SKM-1 treated with dmso at 0.1 percent for 144 hours (cell line): ENCODE data around the gene MCIDAS.

ENCODE experiments used
- DNase-seq: peaks from one replicate; lab custom pipeline; 2025; ENCODE audit not compliant: unreplicated experiment; lab: John Stamatoyannopoulos, UW

Gene MCIDAS

DNA sequence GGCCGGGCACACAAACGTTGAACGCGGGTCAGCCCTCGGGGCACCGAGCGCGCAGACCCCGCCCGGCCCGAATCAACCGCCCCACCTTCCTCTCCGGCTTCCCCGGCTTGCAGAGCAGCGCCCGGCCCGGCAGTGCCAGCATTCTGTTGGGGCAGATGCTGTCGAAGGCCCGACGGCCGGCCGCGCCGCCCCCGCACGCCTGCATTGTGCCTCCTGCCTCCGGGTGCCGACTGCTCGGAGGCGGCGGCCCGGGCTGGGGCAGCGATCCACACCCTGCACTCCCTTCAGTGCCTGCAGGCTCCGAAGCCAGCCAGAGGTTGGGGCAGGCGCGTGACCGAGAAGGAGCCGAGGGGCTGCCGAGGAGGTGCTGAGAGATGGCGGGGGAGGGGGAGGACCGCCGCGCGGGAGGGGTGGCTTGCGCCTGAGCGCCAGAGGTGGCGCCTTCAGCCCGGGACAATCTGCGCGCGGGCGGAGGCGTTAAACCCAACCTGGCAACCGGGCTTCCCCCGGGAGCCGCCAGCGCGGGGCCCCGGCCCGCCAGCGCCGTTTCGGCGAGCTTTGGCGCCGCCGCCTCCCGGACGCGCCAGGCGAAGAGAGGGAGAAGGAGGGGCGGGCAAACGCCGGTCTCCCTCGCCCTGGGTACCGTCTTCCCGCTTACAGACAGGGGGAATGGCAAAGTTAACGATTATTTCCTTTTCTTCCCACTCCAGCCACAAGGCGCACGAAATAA lies at the start of gene MCIDAS:
Gene MCIDAS, minus strand, starts transcription at position 382 of the 730 bp plus-strand sequence. Its CDS starts 177 bp downstream, at position 205.
- DNase-seq = peak; percentile 16

DNA sequence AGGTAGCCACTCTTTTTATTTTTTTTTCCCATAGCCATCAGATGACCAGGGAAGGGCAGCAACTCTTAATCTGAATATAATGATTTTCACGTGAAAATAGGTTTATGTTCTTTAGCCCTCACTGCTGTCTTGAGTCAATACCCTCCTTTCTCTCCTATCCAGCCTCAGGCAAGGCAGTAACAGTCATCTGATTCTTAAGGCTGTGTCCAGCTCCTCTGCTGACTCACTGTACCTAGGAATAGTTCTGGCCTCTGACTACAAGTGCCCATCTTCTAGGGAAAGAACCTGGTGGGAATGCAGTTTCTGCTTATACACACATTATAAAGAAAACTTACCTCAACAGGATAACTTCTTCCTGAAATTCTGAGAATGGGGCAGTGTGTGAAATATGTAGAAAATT lies 49.7 kb upstream of the MCIDAS start:
- no peak for DNase-seq

DNA sequence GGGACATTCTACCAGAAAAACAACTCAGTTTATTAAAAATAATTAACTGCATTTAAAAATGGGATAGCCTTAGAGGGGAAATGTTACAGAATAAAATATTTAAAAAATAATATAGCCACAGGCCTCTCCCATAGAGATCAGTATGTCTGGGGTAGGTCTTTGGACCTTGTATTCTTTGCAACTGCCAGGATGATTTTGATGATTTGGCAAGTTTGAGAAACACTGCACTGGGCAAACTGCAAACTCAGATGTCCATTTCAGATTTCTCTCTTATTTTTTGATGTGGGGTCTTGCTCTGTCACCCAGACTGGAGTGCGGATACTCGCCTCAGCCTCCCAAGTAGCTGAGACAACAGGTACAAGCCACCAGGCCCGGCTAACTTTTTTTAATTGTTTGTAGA lies 31.2 kb upstream of the MCIDAS start:
- DNase-seq = no peak

DNA sequence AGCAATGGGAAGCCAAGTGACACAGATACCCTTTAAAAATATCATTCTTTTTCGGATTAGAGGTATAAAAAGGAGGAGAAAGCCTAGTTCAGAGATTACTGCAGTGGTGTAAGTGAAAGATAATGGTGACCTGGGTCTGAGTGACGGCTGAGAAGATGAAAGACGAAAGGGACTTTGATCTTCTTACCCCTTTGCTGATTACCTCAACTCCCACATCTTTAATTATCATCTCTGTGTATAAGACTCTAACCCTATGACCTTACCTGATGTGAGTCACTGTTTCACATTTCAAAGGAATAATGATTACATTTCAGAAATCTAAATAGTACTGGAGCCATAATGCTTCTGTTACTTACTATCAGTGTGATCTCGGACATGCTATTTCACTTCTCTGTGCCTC lies 27.7 kb upstream of the MCIDAS start:
- no peak for DNase-seq

DNA sequence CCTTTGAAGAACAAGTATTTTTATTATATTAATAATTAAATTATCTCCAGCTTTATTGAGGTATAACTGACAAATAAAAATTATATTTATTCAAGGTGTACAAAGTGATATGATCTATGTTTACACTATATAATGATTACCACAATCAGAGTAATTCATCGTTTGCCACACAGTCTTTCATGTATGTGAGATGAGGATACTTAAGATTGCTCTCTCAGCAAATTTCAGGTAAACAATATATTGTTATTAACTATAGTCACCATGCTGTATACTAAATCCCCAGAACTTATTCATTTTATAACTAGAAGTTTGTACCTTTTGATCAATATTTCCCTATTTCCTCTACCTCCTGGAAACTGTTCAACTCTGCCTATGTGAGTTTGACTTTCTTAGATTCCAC lies 22.9 kb upstream of the MCIDAS start:
- no peak for DNase-seq

DNA sequence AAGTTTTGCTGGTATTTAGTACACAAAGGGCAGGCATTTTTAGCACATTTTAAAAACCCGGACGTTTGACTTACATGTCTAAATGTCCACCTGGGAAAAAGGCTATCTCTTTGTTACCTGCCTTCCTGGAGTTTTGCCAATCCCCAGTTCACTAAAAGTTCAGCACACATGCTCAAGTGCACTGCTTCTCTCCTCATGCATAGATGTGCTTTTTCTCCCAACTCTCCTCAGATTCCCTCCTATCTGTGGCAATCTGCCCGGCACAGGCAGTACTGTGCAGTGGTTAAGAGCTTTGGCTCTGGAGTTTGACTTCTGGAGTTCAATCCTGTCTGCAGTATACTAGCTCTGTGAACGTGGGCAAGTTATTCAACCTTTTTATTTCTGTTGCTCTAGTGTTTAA lies 14.6 kb upstream of the MCIDAS start:
- no peak for DNase-seq

DNA sequence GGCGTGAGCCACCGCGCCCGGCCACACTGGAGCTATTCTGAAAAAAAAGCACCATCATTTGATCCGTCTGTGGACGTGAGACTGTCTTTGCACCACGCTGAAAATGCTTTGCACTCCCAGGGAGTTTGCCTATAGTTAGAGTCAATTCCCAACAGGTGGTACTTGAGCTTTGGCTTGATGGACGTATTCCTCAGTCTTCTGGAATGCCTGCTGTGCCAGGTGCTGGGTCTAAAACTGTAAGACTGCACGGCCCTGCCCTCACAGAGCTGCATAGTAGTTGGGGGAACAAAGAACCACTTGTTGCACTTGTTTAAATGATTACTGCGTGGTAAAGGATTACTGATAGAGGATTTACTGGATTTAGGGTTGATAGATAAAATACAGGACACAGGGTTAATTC lies 9.7 kb upstream of the MCIDAS start:
- DNase-seq = no peak

DNA sequence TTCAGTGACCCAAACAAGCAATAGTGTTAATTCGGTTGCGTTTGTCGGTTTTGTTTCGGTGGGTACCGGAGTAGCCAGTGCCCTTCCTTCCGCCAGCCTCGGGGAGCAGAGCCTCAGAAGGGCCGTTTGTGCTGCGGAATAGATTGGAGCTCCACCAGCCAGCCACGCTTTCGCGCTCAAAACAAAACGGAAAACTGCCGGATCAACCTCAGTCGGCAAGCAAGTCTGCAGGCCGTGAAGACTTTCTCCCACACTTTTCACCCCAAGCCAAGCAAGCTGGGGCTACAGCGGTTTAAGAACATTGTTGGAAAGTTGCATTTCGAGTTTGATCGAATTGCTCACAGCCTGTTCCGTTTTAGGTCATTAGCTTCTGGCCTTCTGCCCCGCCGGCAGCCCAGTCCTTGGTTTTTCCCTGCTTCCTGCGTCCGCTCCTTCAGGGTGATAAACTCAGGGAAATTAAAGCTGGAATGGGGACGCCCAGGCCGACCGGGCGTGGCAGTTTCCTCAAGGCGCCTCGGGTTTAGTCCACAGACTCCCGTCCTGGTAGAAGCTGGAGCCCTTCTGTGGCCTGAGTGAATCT lies 7.1 kb upstream of the MCIDAS start:
- DNase-seq = no peak

DNA sequence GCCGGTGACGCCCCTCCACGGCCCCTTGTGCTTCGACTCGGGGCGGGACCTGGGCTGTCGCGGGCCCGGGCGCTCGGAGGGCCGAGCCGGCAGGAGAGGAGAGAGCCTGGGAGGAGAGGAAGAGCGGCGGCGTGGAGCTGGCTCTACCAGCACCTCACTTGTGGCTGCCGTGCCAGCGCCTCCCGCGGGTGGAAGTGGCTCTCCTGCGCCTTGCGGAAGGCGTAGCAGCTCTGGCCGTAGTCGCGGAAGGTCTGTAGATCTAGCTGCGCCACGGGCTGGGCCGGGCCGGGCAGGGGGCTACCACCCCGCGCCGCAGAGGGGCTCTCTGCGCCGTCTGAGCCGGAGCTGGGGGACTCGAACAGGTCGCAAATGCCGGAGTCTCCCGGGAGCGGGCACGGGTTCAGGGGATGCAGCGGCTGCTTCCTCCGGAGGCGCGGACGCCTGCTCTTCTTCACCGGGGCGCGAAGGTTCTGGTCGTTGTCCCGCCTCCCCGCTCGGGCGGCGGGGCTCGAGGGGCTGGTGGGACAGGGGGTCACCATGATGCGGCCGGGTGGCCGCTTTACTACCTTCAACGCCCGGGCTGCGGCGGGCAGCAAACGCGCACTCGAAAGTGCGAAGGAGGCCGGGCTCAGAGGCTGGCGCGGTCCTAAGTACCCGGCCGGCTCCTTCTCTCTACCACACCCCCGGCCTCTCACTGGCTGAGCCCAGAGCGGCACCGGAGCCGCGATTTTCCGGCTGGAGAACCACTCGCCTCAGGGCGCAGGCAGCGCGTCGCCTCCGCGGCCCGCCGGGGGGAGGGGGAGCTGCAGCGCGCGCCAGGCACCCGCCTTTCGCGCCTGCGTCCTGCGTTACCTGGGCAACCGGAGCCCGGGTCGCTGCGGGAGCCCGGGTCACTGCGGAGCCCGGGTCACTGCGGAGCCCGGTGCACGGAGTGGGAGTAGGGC lies 6.1 kb upstream of the MCIDAS start, which contains the start of gene CCNO:
Gene CCNO, minus strand, starts transcription at position 624 of the 944 bp plus-strand sequence. Its CDS starts 85 bp downstream, at position 539.
- DNase-seq = no peak

DNA sequence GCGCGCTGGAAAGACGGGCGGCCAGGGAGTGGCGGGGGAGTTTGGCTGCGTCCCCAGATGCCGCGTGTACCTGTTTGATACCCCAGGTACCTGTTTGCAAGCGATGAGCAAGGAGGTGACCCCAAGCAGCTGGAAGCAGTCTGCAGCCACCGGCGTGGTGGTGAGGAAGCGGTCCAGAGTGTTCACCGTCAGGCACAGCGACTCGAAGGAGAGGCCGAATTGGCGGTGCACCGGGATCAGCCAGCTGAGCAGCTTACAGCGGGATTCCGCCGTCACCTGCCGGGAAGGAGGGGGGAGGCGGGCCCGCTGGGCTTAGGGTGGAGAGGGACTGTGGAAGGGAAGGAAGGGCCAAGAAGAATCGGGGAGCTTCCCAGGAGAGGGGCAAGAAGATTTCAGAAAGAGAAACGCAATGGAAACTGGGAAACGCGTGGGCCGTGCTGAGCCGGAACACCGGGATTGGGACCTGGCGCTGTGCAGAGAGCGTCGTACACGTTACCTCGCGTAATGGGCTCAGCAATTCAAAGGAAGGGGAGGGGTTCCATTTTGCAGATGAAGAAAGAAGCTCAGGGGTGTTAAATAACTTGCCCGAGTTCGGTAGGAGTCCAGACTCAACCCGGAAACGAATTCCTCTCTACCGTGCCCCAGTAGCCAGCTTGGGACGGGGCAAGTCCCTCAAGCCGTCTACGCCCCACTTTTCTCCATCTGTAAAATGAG lies 5.3 kb upstream of the MCIDAS start:
- DNase-seq = no peak

DNA sequence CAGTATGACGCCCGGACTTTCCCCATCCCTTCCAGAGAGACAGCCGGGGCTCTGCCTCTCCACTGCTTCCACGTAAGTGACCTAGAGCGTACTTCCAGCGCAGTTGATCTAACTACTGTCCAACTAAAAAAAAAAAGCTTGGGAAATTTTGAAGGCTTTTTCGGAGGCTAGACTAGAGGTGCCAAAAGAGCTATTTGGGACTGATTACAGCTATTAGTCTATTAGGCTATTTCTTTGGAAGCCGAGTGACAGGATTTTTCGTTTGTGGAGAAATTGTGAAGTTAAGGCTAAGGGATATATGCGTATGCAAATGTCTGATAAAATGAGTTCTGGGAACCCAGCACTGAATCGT lies 4.8 kb upstream of the MCIDAS start:
- no peak for DNase-seq

DNA sequence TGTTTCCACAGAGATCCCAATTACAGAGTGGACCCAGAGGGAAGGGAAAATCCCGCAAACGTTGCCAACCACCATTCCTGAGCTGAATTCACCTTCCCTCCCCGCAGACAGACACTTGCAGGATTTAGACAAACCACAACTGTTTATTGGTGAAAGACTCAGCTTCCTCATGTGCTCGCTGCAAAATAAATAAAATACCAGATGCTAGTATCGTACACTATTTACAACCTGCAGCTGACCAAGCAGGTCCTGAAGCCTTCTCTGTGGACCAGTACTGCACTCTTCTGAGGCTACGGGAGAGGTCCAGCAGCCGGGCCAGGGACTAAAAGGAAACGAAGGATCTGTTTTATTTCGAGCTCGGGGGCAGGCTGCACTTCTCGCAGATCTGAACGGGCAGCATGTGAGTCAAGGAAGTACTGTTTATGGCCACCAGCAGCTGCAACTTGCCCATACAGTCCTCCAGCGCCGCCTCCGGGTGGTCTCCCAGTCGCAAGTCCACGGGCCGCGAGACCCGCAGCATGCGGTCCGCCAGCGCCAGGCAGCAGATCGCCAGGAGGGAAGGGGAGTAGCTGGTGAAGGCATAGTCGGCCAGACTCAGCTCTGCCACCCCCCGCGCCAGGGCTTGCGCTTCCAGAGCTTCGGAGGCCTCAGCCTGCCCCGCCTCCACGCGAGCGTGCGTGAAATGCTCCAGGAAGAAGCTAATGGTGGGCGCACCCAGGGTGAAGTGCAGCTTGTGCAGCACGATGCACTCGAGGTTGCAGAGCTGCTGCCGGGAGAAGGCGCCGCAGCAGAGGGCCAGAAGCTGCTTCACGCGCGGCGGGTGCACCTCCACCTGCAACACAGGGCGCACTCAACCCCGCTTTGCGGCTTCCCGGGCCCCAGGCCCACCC lies 4.2 kb upstream of the MCIDAS start:
- no peak for DNase-seq

DNA sequence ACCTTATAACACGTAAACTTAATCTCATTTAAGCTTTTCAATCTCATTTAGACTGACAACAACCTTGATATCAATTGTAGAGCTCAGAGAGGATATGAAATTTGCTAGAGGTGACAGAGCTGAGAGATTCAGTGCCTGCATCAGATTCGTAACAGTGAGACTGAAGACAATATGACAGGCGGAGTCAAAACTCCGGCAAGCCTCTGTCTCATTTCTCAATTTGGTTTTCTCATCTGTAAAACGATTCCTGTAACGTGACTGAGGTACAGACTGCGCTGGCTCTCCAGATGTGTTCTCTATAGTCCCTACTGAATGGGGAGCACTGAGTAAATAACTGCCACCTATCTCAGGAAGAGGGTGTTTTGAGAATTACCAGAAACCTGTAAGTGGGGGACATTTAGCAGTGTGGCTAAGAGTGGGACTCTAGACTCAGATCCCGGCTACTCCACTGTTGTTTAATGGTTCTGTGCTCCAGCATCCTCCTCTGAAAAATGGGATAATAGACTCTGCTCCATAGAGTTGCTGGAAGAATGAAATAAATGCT lies 3.0 kb upstream of the MCIDAS start:
- no peak for DNase-seq

DNA sequence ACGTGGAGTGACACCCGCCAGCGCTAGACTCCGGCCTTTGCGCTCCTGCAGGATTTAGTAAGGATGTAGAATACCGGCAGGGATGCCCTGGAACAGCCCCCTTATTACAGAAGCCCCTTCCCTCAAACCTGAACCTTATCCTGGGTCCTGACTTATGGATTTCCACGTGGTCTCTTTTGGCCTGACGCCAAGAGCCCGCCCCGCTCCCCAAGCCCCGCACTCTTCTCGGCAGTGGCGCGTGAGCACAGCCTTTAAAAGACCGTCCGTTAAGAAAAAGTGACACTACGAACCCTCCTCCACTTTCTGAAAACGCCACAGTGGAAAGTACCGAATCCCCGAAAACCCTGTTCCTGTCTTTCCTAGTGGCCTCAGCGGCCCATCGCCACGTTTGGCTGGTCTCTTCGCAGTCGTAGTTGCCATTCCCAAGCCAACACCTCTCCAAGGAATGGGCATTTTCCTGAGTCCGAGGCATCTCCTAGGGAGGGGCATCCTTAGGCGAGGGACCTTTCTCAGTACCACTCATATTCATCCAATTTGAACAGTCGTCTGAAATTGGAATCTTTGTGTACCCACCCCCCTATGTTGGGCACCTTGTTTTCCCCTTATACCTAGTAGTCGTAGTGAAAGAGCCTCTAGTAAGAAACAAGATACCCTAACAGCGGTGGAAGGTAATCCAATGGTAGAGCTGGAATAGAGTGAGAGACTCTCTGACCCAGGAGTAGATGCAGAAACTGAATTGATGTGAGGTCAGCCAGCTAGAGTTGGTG lies 732 bp upstream of the MCIDAS start:
- DNase-seq = no peak

DNA sequence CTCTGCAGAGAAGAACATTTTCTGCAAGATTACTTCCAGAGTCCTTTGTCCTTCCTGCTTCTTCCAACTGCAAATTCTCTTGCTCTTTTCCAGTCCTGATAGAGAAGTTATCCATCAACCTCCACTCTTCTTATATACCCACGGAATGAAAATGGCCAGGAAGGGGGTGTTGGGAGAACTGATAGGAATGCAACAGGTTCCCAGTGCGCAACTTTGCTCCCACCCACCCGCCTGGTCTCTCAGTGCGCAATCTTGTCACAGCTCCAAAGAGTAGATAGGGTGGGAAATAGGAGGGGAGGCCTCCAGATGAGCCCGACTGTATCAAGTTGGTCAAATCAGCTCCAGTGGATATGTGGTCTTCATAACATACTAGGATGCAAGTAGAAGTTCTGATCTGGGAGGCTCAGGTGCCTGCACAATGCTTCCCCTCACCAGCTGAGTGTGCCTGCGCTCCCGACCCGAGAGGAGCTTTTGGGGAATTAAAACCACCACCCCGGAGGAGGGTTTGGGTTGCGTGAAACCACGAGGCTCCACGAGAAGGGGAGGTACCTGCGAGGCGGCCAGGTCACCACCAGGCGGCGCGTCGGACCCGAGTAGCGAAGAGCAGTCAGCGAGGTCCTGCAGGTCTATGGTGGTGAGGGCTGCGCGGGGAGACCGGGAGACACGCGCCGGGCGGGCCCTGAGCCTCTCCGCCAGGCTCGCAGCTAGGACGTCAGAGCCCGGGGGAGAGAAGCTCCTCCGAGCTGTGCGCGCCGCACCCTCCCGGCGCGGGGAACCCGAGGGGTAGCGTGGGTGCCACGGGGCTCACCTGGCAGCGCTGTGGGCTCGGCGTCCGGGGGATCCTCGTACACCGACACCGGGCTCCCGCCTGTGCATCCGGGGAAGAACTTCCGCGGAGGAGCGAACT lies 835 bp downstream of the MCIDAS start:
- peak; percentile 61 for DNase-seq

DNA sequence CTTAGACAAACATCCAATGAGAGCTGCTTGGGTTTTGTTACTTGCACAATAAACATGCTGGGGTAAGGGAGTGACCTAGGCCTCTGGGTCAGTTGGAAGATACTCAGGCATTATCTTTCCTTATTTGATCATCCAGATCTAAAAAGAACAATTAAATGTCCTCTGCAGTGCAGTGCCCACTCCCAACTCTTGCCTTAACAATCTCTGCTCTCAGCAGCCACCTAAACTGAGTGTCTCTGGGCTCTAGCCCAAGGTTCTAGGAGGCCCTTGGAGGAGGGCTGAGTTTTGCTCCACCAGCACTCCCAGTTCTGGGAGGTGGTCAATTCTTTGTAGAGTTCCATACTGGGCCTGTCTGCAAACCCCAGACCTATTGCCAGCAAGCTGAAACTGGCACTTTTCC lies 1.8 kb downstream of the MCIDAS start:
- no peak for DNase-seq

DNA sequence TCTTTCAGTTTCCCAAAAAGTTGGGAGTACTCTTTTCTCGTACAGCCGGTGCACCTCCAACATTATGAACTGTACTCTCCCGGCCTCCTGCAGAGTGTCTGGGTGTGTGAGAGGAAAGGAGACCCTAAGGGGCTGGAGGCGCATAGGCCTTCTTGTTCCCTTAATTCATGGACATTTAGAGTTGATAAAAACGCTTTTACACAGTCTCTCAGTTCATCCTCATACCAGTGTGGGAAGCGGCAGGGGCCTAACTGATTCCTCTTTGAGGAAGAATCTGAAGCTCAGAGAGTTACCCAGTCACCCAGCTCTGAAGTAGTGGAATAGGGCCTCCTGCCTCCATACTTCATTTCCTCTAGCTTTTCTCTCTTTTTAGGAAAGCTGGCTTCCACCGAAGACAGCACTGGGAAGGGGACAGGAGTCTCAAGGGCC lies 3.3 kb downstream of the MCIDAS start:
- DNase-seq = no peak
